ENCODE data around the gene ARHGAP11A.

- no peak for TF ChIP-seq CEBPB (IDR thresholded peaks at IDR 0.05; ENCODE audit: borderline replicate concordance in 1 of 2, low read depth in 2 of 2, low read length in 2 of 2)
- no peak for TF ChIP-seq CTCF (IDR thresholded peaks at IDR 0.05 in 2 of 3, conservative IDR thresholded peaks at IDR 0.05 in 1 of 3; ENCODE audit: control insufficient read depth in 2 of 3, extremely low read depth in 1 of 3, insufficient read depth in 1 of 3, low read depth in 3 of 3, low read length in 3 of 3)
- no peak for TF ChIP-seq CREB1 (IDR thresholded peaks at IDR 0.05; ENCODE audit: low read depth)
- TF ChIP-seq POLR2A (IDR thresholded peaks at IDR 0.05; ENCODE audit: low read depth, low read length), result no peak
- no peak for TF ChIP-seq RAD21 (IDR thresholded peaks at IDR 0.05; ENCODE audit: insufficient read depth, low read depth, low read length)
- TF ChIP-seq RELA (IDR thresholded peaks at IDR 0.05; ENCODE audit: borderline replicate concordance, partially characterized antibody), result no peak
- TF ChIP-seq FOXK2 (IDR thresholded peaks at IDR 0.05), result no peak
- no peak for TF ChIP-seq USF2 (IDR thresholded peaks at IDR 0.05; ENCODE audit: borderline replicate concordance, low read depth, low read length)
- no peak for TF ChIP-seq GABPA (IDR thresholded peaks at IDR 0.05; ENCODE audit: low read depth)
- TF ChIP-seq ZNF274 (IDR thresholded peaks at IDR 0.05; ENCODE audit: insufficient read depth, insufficient read length), result no peak
- TF ChIP-seq SP1 (IDR thresholded peaks at IDR 0.05; ENCODE audit: low read depth, low read length), result no peak
Measured at GRCh38 chr15:32646291-32646690, 31.0 kb downstream of the ARHGAP11A start.
